D721Med (cell line): ENCODE measurements around the gene PRDM9.
"Not testable (repeated sequence)": the region's sequence is repeated elsewhere in the genome, so short reads cannot be mapped to it uniquely, and the experiment has no call there.

ENCODE experiments used
- DNase-seq: peaks from one replicate; pipeline ENCODE4 v3.0.0; 2011; ENCODE audit warnings: low spot score; ENCODE audit not compliant: insufficient read length
- FAIRE-seq: peaks from 2 replicates; lab custom pipeline; 2011; peaks lifted over from hg19 to GRCh38; lab: Jason Lieb, UNC
- CTCF ChIP-seq: IDR thresholded peaks from 2 replicates; pipeline ENCODE4 v1.5.1; 2012; ENCODE audit warnings: mild to moderate bottlenecking, control low read depth; ENCODE audit not compliant: insufficient read depth; ENCODE audit errors: missing control alignments

PRDM9 gene

GRCh38 chr5:23496576-23496975 lies 10.8 kb upstream of the PRDM9 start:
- DNase-seq: no peak
- no peak for TF ChIP-seq CTCF
- no peak for FAIRE-seq

GRCh38 chr5:23506329-23507236 lies 826 bp upstream of the PRDM9 start:
- TF ChIP-seq CTCF: no peak
- FAIRE-seq (no peak), DNase-seq (no peak)

- FAIRE-seq, DNase-seq: not testable (repeated sequence)
Measured at GRCh38 chr5:23510434-23510833, 3.0 kb downstream of the PRDM9 start.

- DNase-seq (no peak), FAIRE-seq (no peak)
- no peak for TF ChIP-seq CTCF
Measured at GRCh38 chr5:23522553-23522952, 15.1 kb downstream of the PRDM9 start.

- DNase-seq: no peak
- FAIRE-seq: no peak
- TF ChIP-seq CTCF: no peak
Measured at GRCh38 chr5:23523031-23523430, 15.6 kb downstream of the PRDM9 start.

- TF ChIP-seq CTCF: no peak
- DNase-seq (no peak), FAIRE-seq (no peak)
Measured at GRCh38 chr5:23523998-23524397, 16.6 kb downstream of the PRDM9 start.

- no peak for DNase-seq
- FAIRE-seq: no peak
Measured at GRCh38 chr5:23525751-23526150, 18.3 kb downstream of the PRDM9 start.

GRCh38 chr5:23526616-23527015 lies 19.2 kb downstream of the PRDM9 start:
- DNase-seq, FAIRE-seq: not testable (repeated sequence)

More at GRCh38 chr5:23525751-23526150, 18.3 kb downstream of the PRDM9 start:
- no peak for TF ChIP-seq CTCF

GRCh38 chr5:23527216-23527920 lies 20.0 kb downstream of the PRDM9 start:
- DNase-seq, FAIRE-seq: not testable (repeated sequence)
